ENCODE data around the gene STOML1.

STOML1 gene

GRCh38 chr15:73932381-73933191, 59.5 kb downstream of the STOML1 start:
- TF ChIP-seq, protein P1, sequence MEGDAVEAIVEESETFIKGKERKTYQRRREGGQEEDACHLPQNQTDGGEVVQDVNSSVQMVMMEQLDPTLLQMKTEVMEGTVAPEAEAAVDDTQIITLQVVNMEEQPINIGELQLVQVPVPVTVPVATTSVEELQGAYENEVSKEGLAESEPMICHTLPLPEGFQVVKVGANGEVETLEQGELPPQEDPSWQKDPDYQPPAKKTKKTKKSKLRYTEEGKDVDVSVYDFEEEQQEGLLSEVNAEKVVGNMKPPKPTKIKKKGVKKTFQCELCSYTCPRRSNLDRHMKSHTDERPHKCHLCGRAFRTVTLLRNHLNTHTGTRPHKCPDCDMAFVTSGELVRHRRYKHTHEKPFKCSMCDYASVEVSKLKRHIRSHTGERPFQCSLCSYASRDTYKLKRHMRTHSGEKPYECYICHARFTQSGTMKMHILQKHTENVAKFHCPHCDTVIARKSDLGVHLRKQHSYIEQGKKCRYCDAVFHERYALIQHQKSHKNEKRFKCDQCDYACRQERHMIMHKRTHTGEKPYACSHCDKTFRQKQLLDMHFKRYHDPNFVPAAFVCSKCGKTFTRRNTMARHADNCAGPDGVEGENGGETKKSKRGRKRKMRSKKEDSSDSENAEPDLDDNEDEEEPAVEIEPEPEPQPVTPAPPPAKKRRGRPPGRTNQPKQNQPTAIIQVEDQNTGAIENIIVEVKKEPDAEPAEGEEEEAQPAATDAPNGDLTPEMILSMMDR (IDR thresholded peaks at IDR 0.05; ENCODE audit: unreplicated experiment in 3 of 3), result no peak
- Mint-ChIP-seq H3K4me3 (no peak overlapping the region), H3K36me3 (ENCODE audit: low read depth) (no peaks in the 10 kb centered on the region), H3K27me3 (ENCODE audit: low read depth) (no peaks in the 10 kb centered on the region), H3K4me1 (peaks cover 63% of the 10 kb centered on the region), H3K9me3 (no peaks in the 10 kb centered on the region), H3K27ac (peak overlapping the region in 2 of 3 experiments; percentile 30 to 47)

- TF ChIP-seq, protein P1 (IDR thresholded peaks at IDR 0.05; ENCODE audit: unreplicated experiment in 3 of 3), result no peak
- H3K36me3 Mint-ChIP-seq (ENCODE audit: low read depth), result no peaks in the 10 kb centered on the region
- no peaks in the 10 kb centered on the region for H3K27me3 Mint-ChIP-seq (ENCODE audit: low read depth)
- H3K27ac Mint-ChIP-seq, result peak overlapping the region in 2 of 3 experiments; percentile 23 to 58
- H3K4me3 Mint-ChIP-seq, result peak overlapping the region in 2 of 3 experiments; percentile 42 to 68
- H3K9me3 Mint-ChIP-seq, result no peaks in the 10 kb centered on the region
- H3K4me1 Mint-ChIP-seq, result peaks cover 57% of the 10 kb centered on the region
These were observed 60.7 kb downstream of the STOML1 start for GRCh38 chr15:73931441-73931840.

GRCh38 chr15:73930790-73931281, 61.3 kb downstream of the STOML1 start:
- peaks cover 2% of the 10 kb centered on the region for H3K27me3 Mint-ChIP-seq (ENCODE audit: low read depth)
- peaks cover 54% of the 10 kb centered on the region for H3K4me1 Mint-ChIP-seq
- H3K4me3 Mint-ChIP-seq, result peak overlapping the region; percentile 42 to 68 (median 64)
- H3K36me3 Mint-ChIP-seq (ENCODE audit: low read depth), result no peaks in the 10 kb centered on the region
- no peaks in the 10 kb centered on the region for H3K9me3 Mint-ChIP-seq
- peak overlapping the region in 2 of 3 experiments; percentile 58 to 67 for H3K27ac Mint-ChIP-seq
- TF ChIP-seq, protein P1 (IDR thresholded peaks at IDR 0.05; ENCODE audit: unreplicated experiment in 3 of 3), result no peak

- H3K27me3 Mint-ChIP-seq (ENCODE audit: low read depth), result peaks cover 3% of the 10 kb centered on the region
- H3K27ac Mint-ChIP-seq, result peak overlapping the region in 2 of 3 experiments; percentile 58 to 67
- H3K4me3 Mint-ChIP-seq, result peak overlapping the region; percentile 35 to 68 (median 64)
- peaks cover 54% of the 10 kb centered on the region for H3K4me1 Mint-ChIP-seq
- no peaks in the 10 kb centered on the region for H3K36me3 Mint-ChIP-seq (ENCODE audit: low read depth)
- TF ChIP-seq, protein P1 (IDR thresholded peaks at IDR 0.05; ENCODE audit: unreplicated experiment in 3 of 3), result no peak
- H3K9me3 Mint-ChIP-seq, result no peaks in the 10 kb centered on the region
These were observed 61.7 kb downstream of the STOML1 start for GRCh38 chr15:73930371-73930770.

- TF ChIP-seq, protein P1 (IDR thresholded peaks at IDR 0.05; ENCODE audit: unreplicated experiment in 3 of 3), result no peak
- Mint-ChIP-seq H3K27me3 (ENCODE audit: low read depth) (peaks cover 7% of the 10 kb centered on the region), H3K36me3 (ENCODE audit: low read depth) (no peaks in the 10 kb centered on the region), H3K4me1 (peaks cover 55% of the 10 kb centered on the region), H3K27ac (peak overlapping the region; percentile 58 to 90 (median 88)), H3K9me3 (no peaks in the 10 kb centered on the region), H3K4me3 (peak overlapping the region; percentile 87 to 91 (median 91))
These were observed 63.0 kb downstream of the STOML1 start for GRCh38 chr15:73928971-73929627.

Data from nephron (organoid).